Retinal pigment epithelial cell (primary cell): Measurements from ENCODE around the gene STEAP3.

ENCODE experiments used
- DNase-seq: peaks from one replicate; pipeline ENCODE4 v3.0.0-alpha.2; 2010; ENCODE audit warnings: low read depth
- H3K4me3 ChIP-seq: 2 replicates; pipeline ENCODE4 v1.5.1; 2011; ENCODE audit warnings: mild to moderate bottlenecking, low read length, control low read depth, moderate library complexity
- CTCF ChIP-seq: conservative IDR thresholded peaks from 2 replicates; pipeline ENCODE4 v1.5.1; 2011; ENCODE audit warnings: low read depth, low read length, control low read depth, inconsistent platforms

STEAP3 gene

GRCh38 chr2:119247844-119248271, 24.2 kb downstream of the STEAP3 start:
- no peak overlapping the region for H3K4me3 ChIP-seq
- TF ChIP-seq CTCF = no peak
- DNase-seq = no peak

GRCh38 chr2:119248311-119248710, 24.7 kb downstream of the STEAP3 start:
- H3K4me3 ChIP-seq = no peak overlapping the region
- no peak for TF ChIP-seq CTCF
- DNase-seq = no peak

GRCh38 chr2:119248751-119249150, 25.1 kb downstream of the STEAP3 start:
- H3K4me3 ChIP-seq = no peak overlapping the region
- DNase-seq = no peak
- no peak for TF ChIP-seq CTCF

- no peak for TF ChIP-seq CTCF
- no peak overlapping the region for H3K4me3 ChIP-seq
- DNase-seq = no peak
Measured at GRCh38 chr2:119249311-119249710, 25.7 kb downstream of the STEAP3 start.

GRCh38 chr2:119249855-119250717, 26.5 kb downstream of the STEAP3 start:
- H3K4me3 ChIP-seq = no peak overlapping the region
- DNase-seq = no peak
- TF ChIP-seq CTCF = no peak

GRCh38 chr2:119250718-119251290, 27.2 kb downstream of the STEAP3 start:
- no peak for DNase-seq
- TF ChIP-seq CTCF = no peak
- no peak overlapping the region for H3K4me3 ChIP-seq

- no peak for TF ChIP-seq CTCF
- no peak overlapping the region for H3K4me3 ChIP-seq
- no peak for DNase-seq
Measured at GRCh38 chr2:119251652-119252051, 28.0 kb downstream of the STEAP3 start.
